ENCODE measurements around the gene GMDS.
"Not testable (repeated sequence)": the region's sequence is repeated elsewhere in the genome, so short reads cannot be mapped to it uniquely, and the experiment has no call there.

GMDS gene

GRCh38 chr6:1850121-1850839, 395.1 kb downstream of the GMDS start:
- DNase-seq, result no peak

GRCh38 chr6:1849691-1850090, 395.7 kb downstream of the GMDS start:
- no peak for DNase-seq

GRCh38 chr6:1848752-1849151, 396.7 kb downstream of the GMDS start:
- no peak for DNase-seq

- no peak for DNase-seq
These were observed 398.8 kb downstream of the GMDS start for GRCh38 chr6:1846611-1847010.

GRCh38 chr6:1845543-1845942, 399.9 kb downstream of the GMDS start:
- DNase-seq, result not testable (repeated sequence)

- DNase-seq, result no peak
These were observed 403.1 kb downstream of the GMDS start for GRCh38 chr6:1842334-1842733.

- DNase-seq, result no peak
These were observed 404.3 kb downstream of the GMDS start for GRCh38 chr6:1841136-1841535.

- DNase-seq, result no peak
These were observed 404.8 kb downstream of the GMDS start for GRCh38 chr6:1840491-1841121.

- no peak for DNase-seq
These were observed 406.0 kb downstream of the GMDS start for GRCh38 chr6:1839361-1839760.

- DNase-seq, result no peak
These were observed 406.7 kb downstream of the GMDS start for GRCh38 chr6:1838604-1839213.

GRCh38 chr6:1837826-1838225, 407.6 kb downstream of the GMDS start:
- no peak for DNase-seq

GRCh38 chr6:1836690-1837089, 408.7 kb downstream of the GMDS start:
- no peak for DNase-seq

- DNase-seq, result no peak
These were observed 410.5 kb downstream of the GMDS start for GRCh38 chr6:1834646-1835516.

- DNase-seq, result no peak
These were observed 411.2 kb downstream of the GMDS start for GRCh38 chr6:1834207-1834606.

GRCh38 chr6:1832844-1833787, 412.3 kb downstream of the GMDS start:
- DNase-seq, result no peak

- DNase-seq, result no peak
These were observed 413.0 kb downstream of the GMDS start for GRCh38 chr6:1832358-1832757.

GRCh38 chr6:1827984-1828793, 417.2 kb downstream of the GMDS start:
- DNase-seq, result no peak

GRCh38 chr6:1825926-1826325, 419.5 kb downstream of the GMDS start:
- DNase-seq, result no peak

GRCh38 chr6:1825277-1825676, 420.1 kb downstream of the GMDS start:
- DNase-seq, result no peak

- DNase-seq, result no peak
These were observed 423.8 kb downstream of the GMDS start for GRCh38 chr6:1821513-1822183.

GRCh38 chr6:1821164-1821512, 424.3 kb downstream of the GMDS start:
- DNase-seq, result no peak
